OCI-LY1 (cell line): ENCODE measurements around the gene LRP1.

ENCODE experiments used
- H2AFZ ChIP-seq: fragments of 200-600 bp; sonication (generic), shearing (Covaris generic); 2 replicates; pipeline ENCODE4 v1.6.0; 2014; ENCODE audit warnings: antibody characterized with exemption, mild to moderate bottlenecking, low read length
- H3F3A ChIP-seq: fragments of 200-600 bp; sonication (generic), shearing (Covaris generic); 2 replicates; pipeline ENCODE4 v1.6.0; 2014; ENCODE audit warnings: mild to moderate bottlenecking, antibody characterized with exemption, low read length, moderate library complexity; ENCODE audit not compliant: insufficient read depth
- H3K27ac ChIP-seq: fragments of 200-600 bp; sonication (generic); 2 replicates; pipeline ENCODE4 v1.5.1; 2014; ENCODE audit warnings: low read length, mixed run types, mild to moderate bottlenecking, low read depth; ENCODE audit not compliant: poor library complexity, severe bottlenecking
- H3K27me3 ChIP-seq: fragments of 200-600 bp; sonication (generic); 2 replicates; pipeline ENCODE4 v1.6.0; 2014; ENCODE audit warnings: antibody characterized with exemption, mild to moderate bottlenecking, low read length, moderate library complexity; ENCODE audit not compliant: insufficient read depth
- H3K36me3 ChIP-seq: fragments of 200-600 bp; sonication (generic); 2 replicates; pipeline ENCODE4 v1.6.1; 2014; ENCODE audit warnings: mild to moderate bottlenecking, antibody characterized with exemption, low read length, moderate library complexity, mixed read lengths; ENCODE audit not compliant: insufficient read depth
- H3K4me1 ChIP-seq: fragments of 200-600 bp; sonication (generic); 2 replicates; pipeline ENCODE4 v1.5.1; 2014; ENCODE audit warnings: mild to moderate bottlenecking, low read length, moderate library complexity; ENCODE audit not compliant: insufficient read depth, severe bottlenecking
- H3K4me2 ChIP-seq: fragments of 200-600 bp; sonication (generic), shearing (Covaris generic); 2 replicates; pipeline ENCODE4 v1.6.1; 2014; ENCODE audit warnings: low read length
- H3K4me3 ChIP-seq: fragments of 200-600 bp; sonication (generic); 2 replicates; pipeline ENCODE4 v1.5.1; 2014; ENCODE audit warnings: low read length, low read depth, mild to moderate bottlenecking, mixed read lengths; ENCODE audit not compliant: poor library complexity, severe bottlenecking
- H3K79me2 ChIP-seq: fragments of 200-600 bp; shearing (Covaris generic); 2 replicates; pipeline ENCODE4 v1.6.1; 2016; ENCODE audit warnings: mixed run types, low read length, mixed read lengths; ENCODE audit not compliant: insufficient read depth
- H3K9ac ChIP-seq: fragments of 200-600 bp; sonication (generic), shearing (Covaris generic); 2 replicates; pipeline ENCODE4 v1.6.1; 2014; ENCODE audit warnings: mild to moderate bottlenecking, low read length, mixed read lengths
- H3K9me2 ChIP-seq: fragments of 200-600 bp; sonication (generic), shearing (Covaris generic); 2 replicates; pipeline ENCODE4 v1.6.1; 2014; ENCODE audit warnings: low read depth, mild to moderate bottlenecking, low read length, mixed read lengths
- H3K9me3 ChIP-seq: fragments of 200-600 bp; shearing (Covaris generic); 2 replicates; pipeline ENCODE4 v1.6.1; 2014; ENCODE audit warnings: low read length, mixed read lengths
- H4K20me1 ChIP-seq: fragments of 200-600 bp; sonication (generic), shearing (Covaris generic); 2 replicates; pipeline ENCODE4 v1.6.0; 2016; ENCODE audit warnings: mild to moderate bottlenecking, low read length; ENCODE audit not compliant: insufficient read depth
- CTCF ChIP-seq: fragments of 200-600 bp; sonication (generic), shearing (Covaris generic); IDR thresholded peaks from 2 replicates; pipeline ENCODE4 v1.5.1; 2017; ENCODE audit warnings: mild to moderate bottlenecking, antibody characterized with exemption, low read length, moderate library complexity, mixed read lengths
- EZH2 ChIP-seq: fragments of 200-600 bp; sonication (generic), shearing (Covaris generic); IDR thresholded peaks from 2 replicates; pipeline ENCODE4 v1.8.0; 2017; ENCODE audit warnings: borderline replicate concordance, mixed run types, mild to moderate bottlenecking, antibody characterized with exemption, low read length, moderate library complexity, mixed read lengths

The LRP1 gene

GRCh38 chr12:57164454-57164853 lies 36.2 kb downstream of the LRP1 start:
- no peaks in the 10 kb centered on the region for H3K4me1 ChIP-seq
- H3K9ac ChIP-seq = no peak overlapping the region
- no peaks in the 10 kb centered on the region for H3K9me2 ChIP-seq
- H3K4me2 ChIP-seq = no peak overlapping the region
- H3K27ac ChIP-seq = no peak overlapping the region
- no peaks in the 10 kb centered on the region for H3K36me3 ChIP-seq
- no peaks in the 10 kb centered on the region for H4K20me1 ChIP-seq
- TF ChIP-seq EZH2 = no peak
- no peak for TF ChIP-seq CTCF
- H3K79me2 ChIP-seq = no peaks in the 10 kb centered on the region
- no peak overlapping the region for H3K4me3 ChIP-seq
- 0 out of 2 replicates have a peak, but pooled peaks cover 3% of the 10 kb centered on the region for H3K27me3 ChIP-seq
- no peaks in the 10 kb centered on the region for H3F3A ChIP-seq
- H3K9me3 ChIP-seq = no peaks in the 10 kb centered on the region
- H2AFZ ChIP-seq = no peak overlapping the region

GRCh38 chr12:57164966-57165625 lies 36.8 kb downstream of the LRP1 start:
- no peak overlapping the region for H3K4me3 ChIP-seq
- no peak overlapping the region for H3K4me2 ChIP-seq
- H3F3A ChIP-seq = no peaks in the 10 kb centered on the region
- no peaks in the 10 kb centered on the region for H3K9me3 ChIP-seq
- H3K4me1 ChIP-seq = no peaks in the 10 kb centered on the region
- no peaks in the 10 kb centered on the region for H3K79me2 ChIP-seq
- 0 out of 2 replicates have a peak, but pooled peaks cover 3% of the 10 kb centered on the region for H3K27me3 ChIP-seq
- no peak for TF ChIP-seq CTCF
- no peak for TF ChIP-seq EZH2
- no peaks in the 10 kb centered on the region for H3K9me2 ChIP-seq
- no peaks in the 10 kb centered on the region for H3K36me3 ChIP-seq
- H3K9ac ChIP-seq = no peak overlapping the region
- no peak overlapping the region for H2AFZ ChIP-seq
- no peak overlapping the region for H3K27ac ChIP-seq
- no peaks in the 10 kb centered on the region for H4K20me1 ChIP-seq

GRCh38 chr12:57165741-57166140 lies 37.5 kb downstream of the LRP1 start:
- Histone ChIP-seq H4K20me1 (no peaks in the 10 kb centered on the region), H3K9me2 (no peaks in the 10 kb centered on the region), H3K79me2 (no peaks in the 10 kb centered on the region), H3K36me3 (no peaks in the 10 kb centered on the region), H3K27me3 (peaks cover 4% of the 10 kb centered on the region; the same call in 1 of the 2 replicates), H3K9ac (no peak overlapping the region), H3K4me1 (no peaks in the 10 kb centered on the region), H3K9me3 (no peaks in the 10 kb centered on the region), H3K27ac (no peak overlapping the region), H2AFZ (no peak overlapping the region), H3K4me2 (no peak overlapping the region), H3F3A (no peaks in the 10 kb centered on the region), H3K4me3 (no peak overlapping the region)
- TF ChIP-seq CTCF (no peak), EZH2 (no peak)
